ENCODE results near the gene TOP3B. TPM values are rescaled to one million over a fixed set of nuclear protein-coding genes. Genes with fewer than 3 reads are reported as not detected.

TOP3B gene
- total RNA-seq, 1 experiment from 2014 or later: 29.1 TPM

DNA sequence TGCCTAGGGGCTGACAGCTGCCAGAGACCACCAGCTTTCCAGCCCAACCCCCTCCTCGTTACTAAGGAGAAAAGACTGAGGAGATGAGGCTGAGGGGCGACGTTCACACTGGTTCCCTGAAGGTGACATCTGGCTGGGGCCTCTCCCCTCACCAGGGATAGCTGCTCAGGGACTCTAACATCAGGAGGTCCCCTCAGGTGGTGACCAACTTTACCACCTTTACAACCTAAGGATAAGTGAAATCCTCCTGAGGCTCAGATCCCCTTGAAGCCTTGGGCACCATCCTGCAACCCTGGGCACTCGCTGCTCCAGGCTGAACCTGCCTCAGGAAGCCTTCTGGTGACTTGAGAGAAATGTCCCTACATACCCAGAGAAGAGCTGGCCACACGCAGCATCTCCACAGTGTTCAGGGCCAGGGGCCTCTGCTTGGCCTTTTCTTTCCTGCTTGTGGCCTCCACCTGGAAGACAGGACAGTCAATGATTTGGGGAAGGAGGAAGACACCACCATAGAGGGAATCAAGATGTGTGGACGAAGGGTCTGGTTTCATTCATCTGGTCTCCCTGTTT, 17.6 kb downstream of the TOP3B start:
- CTCF ChIA-PET: no interaction called here
- TF ChIP-seq TCF7L2 (IDR thresholded peaks at IDR 0.05; ENCODE audit: low read depth, low read length) (no peak), SIN3A (IDR thresholded peaks at IDR 0.05; ENCODE audit: borderline replicate concordance, insufficient read depth, low read depth, low read length) (no peak), CTCF (IDR thresholded peaks at IDR 0.05) (no peak), POLR2AphosphoS5 (IDR thresholded peaks at IDR 0.05; ENCODE audit: low read depth, low read length) (no peak)
- TF ChIP-seq, protein P1, sequence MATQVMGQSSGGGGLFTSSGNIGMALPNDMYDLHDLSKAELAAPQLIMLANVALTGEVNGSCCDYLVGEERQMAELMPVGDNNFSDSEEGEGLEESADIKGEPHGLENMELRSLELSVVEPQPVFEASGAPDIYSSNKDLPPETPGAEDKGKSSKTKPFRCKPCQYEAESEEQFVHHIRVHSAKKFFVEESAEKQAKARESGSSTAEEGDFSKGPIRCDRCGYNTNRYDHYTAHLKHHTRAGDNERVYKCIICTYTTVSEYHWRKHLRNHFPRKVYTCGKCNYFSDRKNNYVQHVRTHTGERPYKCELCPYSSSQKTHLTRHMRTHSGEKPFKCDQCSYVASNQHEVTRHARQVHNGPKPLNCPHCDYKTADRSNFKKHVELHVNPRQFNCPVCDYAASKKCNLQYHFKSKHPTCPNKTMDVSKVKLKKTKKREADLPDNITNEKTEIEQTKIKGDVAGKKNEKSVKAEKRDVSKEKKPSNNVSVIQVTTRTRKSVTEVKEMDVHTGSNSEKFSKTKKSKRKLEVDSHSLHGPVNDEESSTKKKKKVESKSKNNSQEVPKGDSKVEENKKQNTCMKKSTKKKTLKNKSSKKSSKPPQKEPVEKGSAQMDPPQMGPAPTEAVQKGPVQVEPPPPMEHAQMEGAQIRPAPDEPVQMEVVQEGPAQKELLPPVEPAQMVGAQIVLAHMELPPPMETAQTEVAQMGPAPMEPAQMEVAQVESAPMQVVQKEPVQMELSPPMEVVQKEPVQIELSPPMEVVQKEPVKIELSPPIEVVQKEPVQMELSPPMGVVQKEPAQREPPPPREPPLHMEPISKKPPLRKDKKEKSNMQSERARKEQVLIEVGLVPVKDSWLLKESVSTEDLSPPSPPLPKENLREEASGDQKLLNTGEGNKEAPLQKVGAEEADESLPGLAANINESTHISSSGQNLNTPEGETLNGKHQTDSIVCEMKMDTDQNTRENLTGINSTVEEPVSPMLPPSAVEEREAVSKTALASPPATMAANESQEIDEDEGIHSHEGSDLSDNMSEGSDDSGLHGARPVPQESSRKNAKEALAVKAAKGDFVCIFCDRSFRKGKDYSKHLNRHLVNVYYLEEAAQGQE (IDR thresholded peaks at IDR 0.05; ENCODE audit: insufficient read depth in 1 of 2, low read depth in 2 of 2, low read length in 1 of 2): no peak

DNA sequence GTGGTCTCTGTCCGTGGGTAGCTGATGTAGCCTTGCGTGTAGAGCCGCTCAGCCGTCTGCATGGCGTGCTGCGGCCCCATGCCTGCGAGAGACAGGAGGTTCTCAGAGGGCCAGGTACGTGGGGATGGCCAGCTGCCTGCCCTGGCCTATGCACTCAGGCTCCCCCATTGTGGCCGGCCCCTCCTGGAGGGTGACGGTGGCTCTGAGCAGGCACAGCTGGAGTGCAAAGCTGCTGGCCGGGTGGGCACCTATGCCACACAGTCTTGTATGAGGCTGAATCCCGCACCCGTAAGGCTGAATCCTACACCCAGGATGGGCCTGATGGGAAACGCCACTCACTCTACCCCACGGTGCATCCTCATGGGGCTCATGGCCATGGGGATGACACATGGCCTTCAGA, 18.4 kb downstream of the TOP3B start:
- no peak for TF ChIP-seq SIN3A (IDR thresholded peaks at IDR 0.05; ENCODE audit: borderline replicate concordance, insufficient read depth, low read depth, low read length)
- no peak for TF ChIP-seq POLR2AphosphoS5 (IDR thresholded peaks at IDR 0.05; ENCODE audit: low read depth, low read length)
- TF ChIP-seq, protein P1 (IDR thresholded peaks at IDR 0.05; ENCODE audit: insufficient read depth in 1 of 2, low read depth in 2 of 2, low read length in 1 of 2): no peak
- TF ChIP-seq CTCF (IDR thresholded peaks at IDR 0.05): no peak
- TF ChIP-seq TCF7L2 (IDR thresholded peaks at IDR 0.05; ENCODE audit: low read depth, low read length): no peak
- POLR2A ChIA-PET: no interaction called here
- Histone ChIP-seq H3K4me3 (ENCODE audit: low read depth in 2 of 2, low read length in 2 of 2) (no peak overlapping the region), H3K27ac (ENCODE audit: low read length) (no peak overlapping the region), H3K27me3 (ENCODE audit: control insufficient read depth, insufficient read depth, low read length) (no peaks in the 10 kb centered on the region), H3K4me1 (ENCODE audit: control insufficient read depth, insufficient read depth, low read length) (no peaks in the 10 kb centered on the region), H3K9me3 (ENCODE audit: control insufficient read depth, insufficient read depth, low read depth, low read length) (no peaks in the 10 kb centered on the region), H3K36me3 (ENCODE audit: control insufficient read depth, insufficient read depth, low read length) (no peaks in the 10 kb centered on the region)
- no peak for DNase-seq (ENCODE audit: low read depth, low spot score)
- ATAC-seq: no peak
- intact Hi-C loops (cut with micrococcal nuclease; ENCODE audit: unreplicated experiment) (no loop called here), in situ Hi-C loops (cut with HindIII; ENCODE audit: low pct_unique_long_range_greater_than_20kb, low sequenced_read_pairs) (no loop called here)
- CTCF ChIA-PET: no interaction called here
- no TSS peak for BruUV-seq (replicated peaks)

More for the DNA sequence above, 17.6 kb downstream of the TOP3B start:
- in situ Hi-C loops (cut with HindIII; ENCODE audit: low pct_unique_long_range_greater_than_20kb, low sequenced_read_pairs) (no loop called here), intact Hi-C loops (cut with micrococcal nuclease; ENCODE audit: unreplicated experiment) (no loop called here)
- Histone ChIP-seq H3K4me1 (ENCODE audit: control insufficient read depth, insufficient read depth, low read length) (no peaks in the 10 kb centered on the region), H3K27me3 (ENCODE audit: control insufficient read depth, insufficient read depth, low read length) (no peaks in the 10 kb centered on the region), H3K4me3 (ENCODE audit: low read depth in 2 of 2, low read length in 2 of 2) (no peak overlapping the region), H3K36me3 (ENCODE audit: control insufficient read depth, insufficient read depth, low read length) (no peaks in the 10 kb centered on the region), H3K9me3 (ENCODE audit: control insufficient read depth, insufficient read depth, low read depth, low read length) (no peaks in the 10 kb centered on the region), H3K27ac (ENCODE audit: low read length) (no peak overlapping the region)
- no TSS peak for BruUV-seq (replicated peaks)
- DNase-seq (ENCODE audit: low read depth, low spot score) (no peak), ATAC-seq (no peak)
- POLR2A ChIA-PET: no interaction called here
